HG02840 (cell line): ENCODE results near the gene IRF9.
A peak's percentile ranks its signal among the peaks of the same experiment; 100 is the strongest.

Source experiments
- ATAC-seq: cut with Tn5 transposase; IDR thresholded peaks from one replicate; pipeline ENCODE4 v1.9.1; 2021; ENCODE audit warnings: mild to moderate bottlenecking, moderate library complexity, moderate number of reproducible peaks; ENCODE audit not compliant: unreplicated experiment, low FRiP score

The IRF9 gene

GRCh38 chr14:24131549-24131966 is 29.5 kb upstream of the IRF9 start:
- no peak for ATAC-seq

- ATAC-seq = no peak
Measured at GRCh38 chr14:24132061-24132685, 28.9 kb upstream of the IRF9 start.

GRCh38 chr14:24132976-24133375 is 28.1 kb upstream of the IRF9 start:
- ATAC-seq = no peak

- ATAC-seq = no peak
Measured at GRCh38 chr14:24133735-24134134, 27.3 kb upstream of the IRF9 start.

GRCh38 chr14:24135584-24135833 is 25.6 kb upstream of the IRF9 start:
- peak; percentile 13 for ATAC-seq

GRCh38 chr14:24135834-24136683 is 25.0 kb upstream of the IRF9 start, which contains the start of gene PSME1:
Gene PSME1 (plus strand): TSS chr14:24136194. CDS start chr14:24136263, 69 bp downstream.
- ATAC-seq = peak; percentile 84

- ATAC-seq = no peak
Measured at GRCh38 chr14:24136684-24137528, 24.2 kb upstream of the IRF9 start.

- ATAC-seq = no peak
Measured at GRCh38 chr14:24137529-24138395, 23.3 kb upstream of the IRF9 start.

GRCh38 chr14:24138396-24139271 is 22.4 kb upstream of the IRF9 start:
- ATAC-seq = no peak

GRCh38 chr14:24139272-24139934 is 21.7 kb upstream of the IRF9 start:
- no peak for ATAC-seq

- ATAC-seq = peak; percentile 79
Measured at GRCh38 chr14:24141097-24141880, 19.8 kb upstream of the IRF9 start, which contains the start of gene EMC9. Gene EMC9 (minus strand): TSS chr14:24141591. CDS start chr14:24141304, 287 bp downstream.

- ATAC-seq = no peak
Measured at GRCh38 chr14:24143511-24143910, 17.6 kb upstream of the IRF9 start.

GRCh38 chr14:24144451-24144850 is 16.6 kb upstream of the IRF9 start:
- ATAC-seq = no peak

- ATAC-seq = no peak
Measured at GRCh38 chr14:24145219-24145618, 15.8 kb upstream of the IRF9 start.

GRCh38 chr14:24145690-24146452 is 15.2 kb upstream of the IRF9 start:
- no peak for ATAC-seq

GRCh38 chr14:24146453-24146977 is 14.6 kb upstream of the IRF9 start, which contains the start of gene PSME2:
Gene PSME2 (minus strand): TSS chr14:24146610. CDS start chr14:24146581, 29 bp downstream.
- ATAC-seq = peak; percentile 55
